Kidney epithelial cell (primary cell): ENCODE data around the gene SNX12. TPM values are rescaled to one million over a fixed set of nuclear protein-coding genes. Genes with fewer than 3 reads are reported as not detected.

Source experiments
- DNase-seq: peaks from one replicate; pipeline ENCODE4 v3.0.0-alpha.2; 2010; ENCODE audit warnings: low read depth
- H3K27me3 ChIP-seq: 2 replicates; pipeline ENCODE4 v1.6.0; 2011; ENCODE audit warnings: low read length; ENCODE audit not compliant: control insufficient read depth, insufficient read depth
- H3K36me3 ChIP-seq: 2 replicates; pipeline ENCODE4 v1.5.1; 2011; ENCODE audit warnings: low read length; ENCODE audit not compliant: control insufficient read depth, insufficient read depth
- H3K4me3 ChIP-seq: 2 replicates; pipeline ENCODE4 v1.5.1; 2011; ENCODE audit warnings: low read depth, mild to moderate bottlenecking, control low read depth, low read length
- CTCF ChIP-seq: IDR thresholded peaks from 2 replicates; pipeline ENCODE4 v1.5.1; 2011; ENCODE audit warnings: mild to moderate bottlenecking, moderate library complexity, low read length, control low read depth, inconsistent platforms; ENCODE audit not compliant: insufficient read depth, poor library complexity, severe bottlenecking
- total RNA-seq: library from RNA; depleted of rRNA; stranded (reverse); fragments of >200 nt; gene quantifications from 2 replicates; pipeline ENCODE4 v1.2.3, GENCODE V29; 2015

The SNX12 gene
- 76.2 and 95.8 TPM in 2 replicates for total RNA-seq

- no peak for TF ChIP-seq CTCF
- H3K27me3 ChIP-seq = no peaks in the 10 kb centered on the region
- H3K36me3 ChIP-seq = no peaks in the 10 kb centered on the region
- H3K4me3 ChIP-seq = peak within 1 kb of the TSS; percentile 73
- peak; percentile 70 for DNase-seq
Measured at GRCh38 chrX:71068044-71068918, at the start of gene SNX12. SNX12 (minus strand) TSS chrX:71068334; CDS start chrX:71068306, 28 bp downstream.

- Histone ChIP-seq H3K4me3 (no peak overlapping the region), H3K36me3 (no peaks in the 10 kb centered on the region), H3K27me3 (no peaks in the 10 kb centered on the region)
- DNase-seq = no peak
- no peak for TF ChIP-seq CTCF
Measured at GRCh38 chrX:71117358-71117757, 49.2 kb upstream of the SNX12 start.

GRCh38 chrX:71111921-71112431 is 43.8 kb upstream of the SNX12 start:
- no peak for DNase-seq
- TF ChIP-seq CTCF = no peak
- no peaks in the 10 kb centered on the region for H3K36me3 ChIP-seq
- no peak overlapping the region for H3K4me3 ChIP-seq
- no peaks in the 10 kb centered on the region for H3K27me3 ChIP-seq

GRCh38 chrX:71111141-71111843 is 43.2 kb upstream of the SNX12 start, which contains the start of gene IL2RG:
IL2RG (minus strand) TSS chrX:71111577; CDS start chrX:71111539, 38 bp downstream.
- Histone ChIP-seq H3K36me3 (no peaks in the 10 kb centered on the region), H3K27me3 (no peaks in the 10 kb centered on the region), H3K4me3 (no peak within 1 kb of the TSS)
- TF ChIP-seq CTCF = no peak
- DNase-seq = no peak

GRCh38 chrX:71109051-71109450 is 40.9 kb upstream of the SNX12 start:
- no peaks in the 10 kb centered on the region for H3K36me3 ChIP-seq
- no peak overlapping the region for H3K4me3 ChIP-seq
- no peak for TF ChIP-seq CTCF
- no peaks in the 10 kb centered on the region for H3K27me3 ChIP-seq
- DNase-seq = no peak
